Stimulated activated CD4-positive, alpha-beta T cell treated with anti-CD3 and anti-CD28 coated beads, TNF-alpha, amount 100 ng/mL, for 48 hours (primary cell): ENCODE results near the gene S100A8.
"Not testable (repeated sequence)": the region's sequence is repeated elsewhere in the genome, so short reads cannot be mapped to it uniquely, and the experiment has no call there.

ENCODE experiments used
- DNase-seq, 3 donors: peaks; one replicate each; pipeline ENCODE4 v3.0.0-alpha.2; 2020; ENCODE audit warnings: low read depth in 3 of 3

The S100A8 gene

GRCh38 chr1:153347856-153348255 lies 43.0 kb downstream of the S100A8 start:
- no peak for DNase-seq

GRCh38 chr1:153347049-153347448 lies 43.8 kb downstream of the S100A8 start:
- not testable (repeated sequence) for DNase-seq

GRCh38 chr1:153346077-153346723 lies 44.7 kb downstream of the S100A8 start:
- no peak for DNase-seq

GRCh38 chr1:153345187-153346076 lies 45.4 kb downstream of the S100A8 start:
- no peak for DNase-seq

- no peak for DNase-seq
Measured at GRCh38 chr1:153344718-153345025, 46.2 kb downstream of the S100A8 start.

GRCh38 chr1:153343811-153344717 lies 46.8 kb downstream of the S100A8 start:
- no peak for DNase-seq

- no peak for DNase-seq
Measured at GRCh38 chr1:153343040-153343681, 47.7 kb downstream of the S100A8 start.

- DNase-seq: no peak
Measured at GRCh38 chr1:153342178-153342577, 48.7 kb downstream of the S100A8 start.

- DNase-seq: no peak
Measured at GRCh38 chr1:153341431-153341934, 49.4 kb downstream of the S100A8 start.

- DNase-seq: no peak
Measured at GRCh38 chr1:153340356-153340755, 50.5 kb downstream of the S100A8 start.
